GM20000 (cell line): Measurements from ENCODE around the gene SPX.

ENCODE experiments used
- DNase-seq: peaks from one replicate; pipeline ENCODE4 v3.0.0; 2012; ENCODE audit warnings: low spot score
- CTCF ChIP-seq: IDR thresholded peaks from 2 replicates; pipeline ENCODE4 v1.5.1; 2012; ENCODE audit warnings: mild to moderate bottlenecking, control low read depth; ENCODE audit errors: extremely low read depth, missing control alignments

SPX gene

GRCh38 chr12:21501258-21502163, 24.6 kb upstream of the SPX start, which contains the start of the genes GOLT1B and RECQL:
TSS of gene GOLT1B (plus strand) at chr12:21501789. CDS start at chr12:21501924, 135 bp downstream.
TSS of gene RECQL (minus strand) at chr12:21501635. CDS start at chr12:21499570, 2,065 bp downstream.
- DNase-seq, result peak; percentile 92
- TF ChIP-seq CTCF, result no peak

GRCh38 chr12:21502164-21502496, 24.0 kb upstream of the SPX start:
- TF ChIP-seq CTCF, result no peak
- peak; percentile 10 for DNase-seq

GRCh38 chr12:21502872-21503271, 23.2 kb upstream of the SPX start:
- no peak for DNase-seq
- TF ChIP-seq CTCF, result no peak

- no peak for TF ChIP-seq CTCF
- DNase-seq, result no peak
Observed at GRCh38 chr12:21505888-21506287, 20.2 kb upstream of the SPX start.

- no peak for TF ChIP-seq CTCF
- no peak for DNase-seq
Observed at GRCh38 chr12:21507849-21508248, 18.2 kb upstream of the SPX start.

GRCh38 chr12:21509768-21510167, 16.3 kb upstream of the SPX start:
- peak; percentile 44 for DNase-seq
- TF ChIP-seq CTCF, result no peak

- no peak for DNase-seq
- no peak for TF ChIP-seq CTCF
Observed at GRCh38 chr12:21516281-21516680, 9.8 kb upstream of the SPX start.
